SK-N-SH (cell line): ENCODE data around the gene GAL3ST3. TPM values are rescaled to one million over a fixed set of nuclear protein-coding genes. Genes with fewer than 3 reads are reported as not detected.

Experiments used
- CTCF ChIA-PET: fragments of 300-600, 350-600 bp; formaldehyde crosslinking; extraction: SDS; loops from one replicate; lab custom pipeline; 2021; lab: Yijun Ruan, JAX
- POLR2A ChIA-PET: fragments of 350-600 bp; sonication (Branson Sonifier 250); formaldehyde crosslinking; extraction: SDS; loops from one replicate; lab custom pipeline; 2020; ENCODE audit warnings: antibody characterized with exemption, inconsistent platforms; lab: Yijun Ruan, JAX
- DNase-seq: peaks from one replicate; pipeline ENCODE4 v3.0.0; 2012
- H2AFZ ChIP-seq: fragments of 200-600 bp; sonication (generic); 2 replicates; pipeline ENCODE4 v1.8.1; 2016; ENCODE audit warnings: antibody characterized with exemption, mild to moderate bottlenecking, low read depth
- H3F3A ChIP-seq: fragments of 200-600 bp; sonication (generic); replicated peaks from 2 replicates; pipeline ENCODE3; 2016; ENCODE audit warnings: antibody characterized with exemption, mild to moderate bottlenecking; ENCODE audit not compliant: insufficient read depth
- H3K27ac ChIP-seq, 2 experiments: fragments of 200-500 bp in 1 of 2; fragments of 200-600 bp in 1 of 2; sonication (Bioruptor generic) in 1 of 2; sonication (generic), shearing (Covaris generic) in 1 of 2; 2 replicates each; pipeline versions ENCODE4 v1.5.1 to v1.6.1; 2014 to 2016; ENCODE audit warnings: low read depth in 2 of 2, inconsistent platforms in 1 of 2, low read length in 1 of 2, mild to moderate bottlenecking in 1 of 2, mixed read lengths in 1 of 2
- H3K27me3 ChIP-seq: fragments of 200-600 bp; sonication (generic), shearing (Covaris generic); 2 replicates; pipeline ENCODE4 v1.6.1; 2016; ENCODE audit warnings: mixed run types; ENCODE audit not compliant: insufficient read depth
- H3K36me3 ChIP-seq, 2 experiments: fragments of 200-500 bp in 1 of 2; fragments of 200-600 bp in 1 of 2; sonication (Bioruptor generic) in 1 of 2; sonication (generic) in 1 of 2; replicated peaks in 1 of 2; 2 replicates each; pipeline versions ENCODE3 to v1.5.1; 2014 to 2016; ENCODE audit warnings: low read length in 1 of 2, mild to moderate bottlenecking in 1 of 2; ENCODE audit not compliant: insufficient read depth in 2 of 2, control insufficient read depth in 1 of 2
- H3K4me1 ChIP-seq, 2 experiments: fragments of 200-500 bp in 1 of 2; fragments of 200-600 bp in 1 of 2; sonication (Bioruptor generic) in 1 of 2; sonication (generic), shearing (Covaris generic) in 1 of 2; 2 replicates each; pipeline versions ENCODE4 v1.5.1 to v1.6.1; 2014 to 2016; ENCODE audit warnings: low read depth in 1 of 2, low read length in 1 of 2, mixed run types in 1 of 2; ENCODE audit not compliant: insufficient read depth in 2 of 2, control insufficient read depth in 1 of 2
- H3K4me2 ChIP-seq: fragments of 200-600 bp; sonication (generic), shearing (Covaris generic); 2 replicates; pipeline ENCODE4 v1.6.1; 2017; ENCODE audit warnings: mixed run types
- H3K4me3 ChIP-seq, 2 experiments: fragments of 200-500 bp in 1 of 2; fragments of 200-600 bp in 1 of 2; sonication (Bioruptor generic) in 1 of 2; sonication (generic), shearing (Covaris generic) in 1 of 2; 2 replicates each; pipeline versions ENCODE4 v1.5.1 to v1.8.1; 2014 to 2016; ENCODE audit warnings: low read depth in 2 of 2, inconsistent platforms in 1 of 2, low read length in 1 of 2, mild to moderate bottlenecking in 1 of 2, mixed read lengths in 1 of 2, moderate library complexity in 1 of 2
- H3K79me2 ChIP-seq: fragments of 200-600 bp; sonication (generic); 2 replicates; pipeline ENCODE4 v1.8.1; 2017; ENCODE audit warnings: mild to moderate bottlenecking; ENCODE audit not compliant: insufficient read depth
- H3K9ac ChIP-seq: fragments of 200-600 bp; sonication (generic); 2 replicates; pipeline ENCODE4 v1.6.1; 2017; ENCODE audit warnings: mixed run types
- H3K9me2 ChIP-seq: fragments of 200-600 bp; sonication (generic); 2 replicates; pipeline ENCODE4 v1.6.1; 2017; ENCODE audit warnings: mixed run types
- H3K9me3 ChIP-seq: fragments of 200-600 bp; sonication (generic); 2 replicates; pipeline ENCODE4 v1.6.1; 2017; ENCODE audit warnings: mixed run types, mild to moderate bottlenecking, moderate library complexity
- H4K20me1 ChIP-seq: fragments of 200-600 bp; sonication (generic); 2 replicates; pipeline ENCODE4 v1.6.1; 2017; ENCODE audit warnings: mild to moderate bottlenecking, mixed run types; ENCODE audit not compliant: insufficient read depth
- EZH2phosphoT487 ChIP-seq: fragments of 200-600 bp; sonication (generic); IDR thresholded peaks from 2 replicates; pipeline ENCODE4 v1.6.1; 2017; ENCODE audit warnings: low read depth, mixed run types, mild to moderate bottlenecking, antibody characterized with exemption, moderate library complexity, borderline replicate concordance
- MAX ChIP-seq: IDR thresholded peaks from 2 replicates; pipeline ENCODE4 v1.4.0; 2012; ENCODE audit warnings: low read depth
- MXI1 ChIP-seq: IDR thresholded peaks from 2 replicates; pipeline ENCODE4 v1.6.1; 2012; ENCODE audit warnings: mild to moderate bottlenecking, low read depth, low read length, improper control_type of control experiment
- USF2 ChIP-seq: fragments of 150-350 bp; IDR thresholded peaks from 2 replicates; pipeline ENCODE4 v1.6.1; 2017; ENCODE audit warnings: antibody characterized with exemption, low read length, low read depth, borderline replicate concordance
- WGBS: methylation state at CpG from one replicate; pipeline ENCODE4 v1.1.6; 2017; ENCODE audit warnings: low lambda C conversion rate; 5-methylcytosine and 5-hydroxymethylcytosine counted together
- polyA plus RNA-seq, 3 experiments: library from polyadenylated mRNA; depleted of rRNA; stranded (reverse); fragments of >200 nt; gene quantifications; 2 replicates each; pipeline ENCODE4 v1.2.3, GENCODE V29; 2012
- TF ChIP-seq, protein P1 (sequence below): fragments of 200-600 bp; sonication (generic); IDR thresholded peaks from 2 replicates; pipeline ENCODE4 v1.6.1; 2017; ENCODE audit warnings: antibody characterized with exemption, mild to moderate bottlenecking, moderate library complexity

Gene GAL3ST3
- polyA plus RNA-seq, 1 of the 3 experiments (the other 2 are of a cell fraction) = 3.2 TPM

GRCh38 chr11:66084821-66085475, 36.0 kb upstream of the GAL3ST3 start (continued):
- TF ChIP-seq, protein P1, sequence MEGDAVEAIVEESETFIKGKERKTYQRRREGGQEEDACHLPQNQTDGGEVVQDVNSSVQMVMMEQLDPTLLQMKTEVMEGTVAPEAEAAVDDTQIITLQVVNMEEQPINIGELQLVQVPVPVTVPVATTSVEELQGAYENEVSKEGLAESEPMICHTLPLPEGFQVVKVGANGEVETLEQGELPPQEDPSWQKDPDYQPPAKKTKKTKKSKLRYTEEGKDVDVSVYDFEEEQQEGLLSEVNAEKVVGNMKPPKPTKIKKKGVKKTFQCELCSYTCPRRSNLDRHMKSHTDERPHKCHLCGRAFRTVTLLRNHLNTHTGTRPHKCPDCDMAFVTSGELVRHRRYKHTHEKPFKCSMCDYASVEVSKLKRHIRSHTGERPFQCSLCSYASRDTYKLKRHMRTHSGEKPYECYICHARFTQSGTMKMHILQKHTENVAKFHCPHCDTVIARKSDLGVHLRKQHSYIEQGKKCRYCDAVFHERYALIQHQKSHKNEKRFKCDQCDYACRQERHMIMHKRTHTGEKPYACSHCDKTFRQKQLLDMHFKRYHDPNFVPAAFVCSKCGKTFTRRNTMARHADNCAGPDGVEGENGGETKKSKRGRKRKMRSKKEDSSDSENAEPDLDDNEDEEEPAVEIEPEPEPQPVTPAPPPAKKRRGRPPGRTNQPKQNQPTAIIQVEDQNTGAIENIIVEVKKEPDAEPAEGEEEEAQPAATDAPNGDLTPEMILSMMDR = no peak
- TF ChIP-seq USF2 (no peak), EZH2phosphoT487 (no peak)

GRCh38 chr11:66083767-66084166, 34.8 kb upstream of the GAL3ST3 start:
- WGBS = 88% methylated on average over 3 of the region's 3 CpGs
- ChIA-PET CTCF (interaction anchor here (1.0 to 8.2 kb wide), 6 partner anchors 14 to 50 kb away, joined by 3 to 71 read pairs (median 4); partner anchors contain the start of genes PACS1 and SF3B2), POLR2A (no interaction called here)
- Histone ChIP-seq H3K79me2 (peaks cover 100% of the 10 kb centered on the region), H3K27ac (peak overlapping the region; percentile 80 to 94), H2AFZ (no peak overlapping the region), H3K4me1 (peaks cover 47 to 51% of the 10 kb centered on the region in 2 experiments), H3K9me2 (no peaks in the 10 kb centered on the region), H3F3A (peaks cover 18% of the 10 kb centered on the region), H3K9me3 (no peaks in the 10 kb centered on the region), H4K20me1 (peaks cover 55% of the 10 kb centered on the region), H3K4me2 (peak overlapping the region; percentile 46; the same call in 1 of the 2 replicates), H3K9ac (no peak overlapping the region; the same call in 1 of the 2 replicates), H3K27me3 (no peaks in the 10 kb centered on the region), H3K4me3 (no peak overlapping the region), H3K36me3 (peaks cover 4 to 5% of the 10 kb centered on the region in 2 experiments)
- TF ChIP-seq MXI1 (0 out of 2 replicates have a peak, but pooled peaks have one; percentile 4), MAX (0 out of 2 replicates have a peak, but pooled peaks have one; percentile 31)
- TF ChIP-seq, protein P1 = no peak
- no peak for DNase-seq
